H1 (cell line): Measurements from ENCODE around the gene SPHKAP. TPM values are rescaled to one million over a fixed set of nuclear protein-coding genes. Genes with fewer than 3 reads are reported as not detected.

Experiments
- CTCF ChIA-PET: fragments of 300-600 bp; sonication (Branson Sonifier 250); formaldehyde crosslinking; loops from one replicate; lab custom pipeline; 2021; ENCODE audit not compliant: partially characterized antibody; lab: Charles Lee
- POLR2A ChIA-PET: fragments of 300-600 bp; sonication (Branson Sonifier 250); formaldehyde crosslinking; loops from one replicate; lab custom pipeline; 2021; ENCODE audit warnings: inconsistent platforms; ENCODE audit not compliant: partially characterized antibody; lab: Charles Lee
- DNase-seq, 2 experiments: peaks; one replicate each; pipeline versions ENCODE4 v3.0.0 to v3.0.0-alpha.2; 2010 to 2022; ENCODE audit warnings: low spot score in 2 of 2, low read depth in 1 of 2, mixed read lengths in 1 of 2
- FAIRE-seq: peaks from 2 replicates; lab custom pipeline; 2011; peaks lifted over from hg19 to GRCh38; lab: Jason Lieb, UNC
- H2AFZ ChIP-seq: 2 replicates; pipeline ENCODE4 v1.8.1; 2012; ENCODE audit warnings: low read length, inconsistent platforms
- H2AK5ac ChIP-seq: 2 replicates; pipeline ENCODE4 v1.6.1; 2013; ENCODE audit warnings: low read depth, low read length
- H2BK120ac ChIP-seq: replicated peaks from 2 replicates; pipeline ENCODE3; 2013; ENCODE audit warnings: low read depth, low read length, inconsistent platforms
- H2BK12ac ChIP-seq: 2 replicates; pipeline ENCODE4 v1.6.1; 2013; ENCODE audit warnings: low read depth, low read length
- H2BK15ac ChIP-seq: 2 replicates; pipeline ENCODE4 v1.6.1; 2013; ENCODE audit warnings: low read length
- H2BK20ac ChIP-seq: 2 replicates; pipeline ENCODE4 v1.6.1; 2013; ENCODE audit warnings: low read length
- H2BK5ac ChIP-seq: 2 replicates; pipeline ENCODE4 v1.6.1; 2013; ENCODE audit warnings: low read depth, low read length
- H3K14ac ChIP-seq: 2 replicates; pipeline ENCODE4 v1.6.1; 2013; ENCODE audit warnings: inconsistent platforms; ENCODE audit not compliant: insufficient read length
- H3K18ac ChIP-seq: 2 replicates; pipeline ENCODE4 v1.6.1; 2013; ENCODE audit warnings: low read length; ENCODE audit errors: extremely low read depth
- H3K23ac ChIP-seq: 2 replicates; pipeline ENCODE4 v1.6.1; 2013; ENCODE audit warnings: inconsistent platforms; ENCODE audit not compliant: insufficient read length
- H3K23me2 ChIP-seq: 2 replicates; pipeline ENCODE4 v1.6.1; 2013; ENCODE audit warnings: low read depth, low read length
- H3K27ac ChIP-seq: 2 replicates; pipeline ENCODE4 v1.6.1; 2011; ENCODE audit warnings: low read depth, low read length, inconsistent platforms
- H3K27me3 ChIP-seq, 4 experiments: replicated peaks in 1 of 4; 1 replicate in 1 of 4; 2 replicates in 3 of 4; pipeline versions ENCODE4 v1.6.1 to v1.8.1; 2011 to 2013; ENCODE audit warnings: low read length in 3 of 4, mild to moderate bottlenecking in 3 of 4, inconsistent platforms in 2 of 4, mixed read lengths in 2 of 4, moderate library complexity in 1 of 4; ENCODE audit not compliant: control insufficient read depth in 3 of 4, insufficient read depth in 3 of 4; ENCODE audit errors: extremely low read depth in 1 of 4
- H3K36me3 ChIP-seq, 4 experiments: 2 replicates each; pipeline versions ENCODE4 v1.6.1 to v1.8.1; 2011 to 2013; ENCODE audit warnings: mild to moderate bottlenecking in 4 of 4, low read length in 3 of 4, moderate library complexity in 2 of 4, control low read depth in 1 of 4, inconsistent platforms in 1 of 4; ENCODE audit not compliant: insufficient read depth in 4 of 4, control insufficient read depth in 2 of 4
- H3K4ac ChIP-seq: replicated peaks from 2 replicates; pipeline ENCODE3; 2013; ENCODE audit warnings: low read length, low read depth, mixed read lengths, inconsistent platforms; ENCODE audit not compliant: insufficient read length
- H3K4me1 ChIP-seq, 4 experiments: replicated peaks in 1 of 4; 1 replicate in 1 of 4; 2 replicates in 3 of 4; pipeline versions ENCODE4 v1.6.1 to v1.8.1; 2011 to 2013; ENCODE audit warnings: low read length in 3 of 4, inconsistent platforms in 2 of 4, mixed read lengths in 1 of 4; ENCODE audit not compliant: insufficient read depth in 4 of 4, control insufficient read depth in 3 of 4
- H3K4me2 ChIP-seq, 2 experiments: 2 replicates each; pipeline versions ENCODE4 v1.6.1 to v1.8.1; 2011 to 2013; ENCODE audit warnings: low read depth in 2 of 2, low read length in 2 of 2, control low read depth in 1 of 2, inconsistent platforms in 1 of 2, mild to moderate bottlenecking in 1 of 2; ENCODE audit not compliant: insufficient read depth in 1 of 2
- H3K4me3 ChIP-seq, 4 experiments: fragments of 200-600, 300-600 bp in 1 of 4; sonication (generic), shearing (Covaris generic), sonication (Bioruptor Twin) in 1 of 4; 2 replicates each; pipeline versions ENCODE4 v1.5.1 to v1.8.1; 2011 to 2016; ENCODE audit warnings: low read length in 4 of 4, low read depth in 3 of 4, control low read depth in 2 of 4, inconsistent platforms in 2 of 4, mild to moderate bottlenecking in 2 of 4, mixed read lengths in 1 of 4, moderate library complexity in 1 of 4; ENCODE audit not compliant: insufficient read depth in 2 of 4; ENCODE audit errors: extremely low read depth in 1 of 4
- H3K56ac ChIP-seq: replicated peaks from 2 replicates; pipeline ENCODE3; 2013; ENCODE audit warnings: low read depth, mild to moderate bottlenecking, mixed read lengths, low read length, inconsistent platforms; ENCODE audit not compliant: insufficient read length
- H3K79me1 ChIP-seq: 2 replicates; pipeline ENCODE4 v1.6.1; 2013; ENCODE audit warnings: low read depth, low read length, control low read depth
- H3K79me2 ChIP-seq, 2 experiments: 2 replicates each; pipeline versions ENCODE4 v1.6.1 to v1.8.1; 2012 to 2013; ENCODE audit warnings: low read length in 2 of 2, mild to moderate bottlenecking in 2 of 2, inconsistent platforms in 1 of 2; ENCODE audit not compliant: insufficient read depth in 2 of 2, control insufficient read depth in 1 of 2
- H3K9ac ChIP-seq, 4 experiments: replicated peaks in 1 of 4; 1 replicate in 1 of 4; 2 replicates in 3 of 4; pipeline versions ENCODE4 v1.6.1 to v1.8.1; 2011 to 2013; ENCODE audit warnings: low read depth in 3 of 4, low read length in 3 of 4, control low read depth in 2 of 4, mild to moderate bottlenecking in 2 of 4, moderate library complexity in 2 of 4, inconsistent platforms in 1 of 4; ENCODE audit errors: extremely low read depth in 1 of 4
- H3K9me3 ChIP-seq, 2 experiments: 2 replicates each; pipeline versions ENCODE4 v1.6.1 to v1.8.1; 2012 to 2013; ENCODE audit warnings: mild to moderate bottlenecking in 2 of 2, moderate library complexity in 2 of 2, control low read depth in 1 of 2, inconsistent platforms in 1 of 2, low read depth in 1 of 2, low read length in 1 of 2, mixed read lengths in 1 of 2; ENCODE audit not compliant: insufficient read depth in 2 of 2
- H4K20me1 ChIP-seq, 2 experiments: replicated peaks in 1 of 2; 2 replicates each; pipeline versions ENCODE3 to v1.8.1; 2011 to 2013; ENCODE audit warnings: inconsistent platforms in 2 of 2, low read length in 2 of 2, mild to moderate bottlenecking in 1 of 2; ENCODE audit not compliant: insufficient read depth in 2 of 2, control insufficient read depth in 1 of 2
- H4K5ac ChIP-seq: 2 replicates; pipeline ENCODE4 v1.6.1; 2013; ENCODE audit warnings: low read length, low read depth, mixed read lengths, inconsistent platforms; ENCODE audit not compliant: insufficient read length
- H4K8ac ChIP-seq: 2 replicates; pipeline ENCODE4 v1.8.0; 2013; ENCODE audit warnings: mild to moderate bottlenecking, moderate library complexity, low read length, inconsistent platforms; ENCODE audit not compliant: insufficient read depth; ENCODE audit errors: extremely low read depth
- H4K91ac ChIP-seq: replicated peaks from 2 replicates; pipeline ENCODE3; 2013; ENCODE audit warnings: low read length, mixed read lengths, inconsistent platforms; ENCODE audit not compliant: insufficient read length
- CBX8 ChIP-seq: fragments of 300-800, 300-1000 bp; sonication (generic); IDR thresholded peaks from 2 replicates; pipeline ENCODE4 v1.7.1; 2016; ENCODE audit warnings: low read depth, low read length, borderline replicate concordance
- CEBPB ChIP-seq: IDR thresholded peaks from 2 replicates; pipeline ENCODE4 v1.6.1; 2012; ENCODE audit warnings: low read depth, low read length
- CREB1 ChIP-seq: IDR thresholded peaks from 2 replicates; pipeline ENCODE4 v1.6.1; 2012; ENCODE audit warnings: inconsistent platforms
- KDM1A ChIP-seq: fragments of 200-600, 300-600 bp; sonication (generic); IDR thresholded peaks from 2 replicates; pipeline ENCODE4 v1.7.1; 2016; ENCODE audit warnings: mild to moderate bottlenecking, low read length, borderline replicate concordance
- KDM4A ChIP-seq: IDR thresholded peaks from one replicate; pipeline ENCODE4 v1.7.1; 2012; ENCODE audit warnings: low read depth, mild to moderate bottlenecking, moderate library complexity, low read length, inconsistent platforms; ENCODE audit not compliant: severe bottlenecking
- RFX5 ChIP-seq: IDR thresholded peaks from 2 replicates; pipeline ENCODE4 v1.6.1; 2011; ENCODE audit warnings: low read depth, low read length, improper control_type of control experiment, borderline replicate concordance
- SP1 ChIP-seq: IDR thresholded peaks from 2 replicates; pipeline ENCODE4 v1.6.1; 2011; ENCODE audit warnings: low read depth, low read length
- TAF1 ChIP-seq: IDR thresholded peaks from 2 replicates; pipeline ENCODE4 v1.6.1; 2011; ENCODE audit warnings: mild to moderate bottlenecking, low read depth, low read length
- WGBS, 2 experiments: shearing (Covaris generic) in 1 of 2; methylation state at CpG; one replicate each; pipeline versions ENCODE4 v1.1.6 to v1.1.7; 2013 to 2015; ENCODE audit warnings: low lambda C conversion rate in 2 of 2, mixed read lengths in 2 of 2, inconsistent platforms in 1 of 2, low coverage in 1 of 2, missing lambda C conversion rate in 1 of 2; ENCODE audit not compliant: insufficient replicate concordance in 2 of 2, insufficient coverage in 1 of 2, insufficient read length in 1 of 2; ENCODE audit errors: extremely low coverage in 1 of 2, missing lambda C conversion rate in 1 of 2; 5-methylcytosine and 5-hydroxymethylcytosine counted together
- polyA plus RNA-seq, 7 experiments: library from polyadenylated mRNA; depleted of rRNA in 3 of 7; stranded (reverse) in 5 of 7; unstranded in 2 of 7; fragments of >200 nt in 5 of 7; fragments of 200-250 nt in 2 of 7; gene quantifications; 1 replicate in 5 of 7; 2 replicates in 1 of 7; 4 replicates in 1 of 7; pipeline versions ENCODE4 v1.2.1 to v1.2.3, GENCODE V29; 2011 to 2013; ENCODE audit warnings: missing spikeins in 2 of 7, mixed read lengths in 2 of 7
- total RNA-seq: library from RNA; stranded (reverse); fragmentation: NEBNext Ultra II Directional; extraction: Animal tissue kit (Norgen Biotek cat#: 25700); gene quantifications from 2 replicates; pipeline ENCODE4 v1.2.1, GENCODE V29; 2021
- TF ChIP-seq, protein P1 (sequence below): IDR thresholded peaks from 2 replicates; pipeline ENCODE4 v1.6.1; 2012; ENCODE audit warnings: inconsistent platforms
- TF ChIP-seq, protein P2 (sequence below), 3 experiments: IDR thresholded peaks; 1 replicate in 2 of 3; 2 replicates in 1 of 3; pipeline versions ENCODE4 v1.5.1 to v1.6.1; 2011; ENCODE audit warnings: low read length in 3 of 3, mild to moderate bottlenecking in 3 of 3, inconsistent platforms in 2 of 3, low read depth in 1 of 3, moderate library complexity in 1 of 3; ENCODE audit not compliant: insufficient read depth in 1 of 3; ENCODE audit errors: control extremely low read depth in 1 of 3
- TF ChIP-seq, protein P3 (sequence below): IDR thresholded peaks from 2 replicates; pipeline ENCODE4 v1.6.1; 2011; ENCODE audit warnings: low read length, improper control_type of control experiment

The SPHKAP gene
- total and polyA plus RNA-seq, 2 of the 8 experiments (the other 6 are each of a cell fraction or from before 2014, with no cell fraction given) = 0.02 TPM; not detected in 1

DNA sequence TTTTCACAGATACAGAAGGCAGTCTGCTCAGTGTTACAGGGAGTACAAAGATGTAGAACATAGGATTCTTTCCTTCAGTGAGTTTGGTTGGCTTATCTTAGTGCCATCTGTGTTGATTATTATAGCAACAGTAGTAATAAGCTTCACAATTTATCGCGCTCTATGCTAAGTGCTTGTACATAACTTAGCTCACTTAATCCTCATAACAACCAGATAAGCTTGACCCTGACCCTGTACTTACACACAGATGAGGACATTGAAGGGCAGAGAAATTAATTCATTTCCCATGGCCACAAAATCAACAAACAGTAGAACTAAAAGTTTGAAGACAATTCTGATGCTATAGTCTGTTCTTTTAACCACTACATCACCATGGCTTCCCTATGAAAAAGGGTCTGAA lies 121.8 kb downstream of the SPHKAP start:
- no peak overlapping the region for H2BK20ac ChIP-seq
- no peak overlapping the region for H2BK120ac ChIP-seq
- no peaks in the 10 kb centered on the region for H3K23me2 ChIP-seq
- H4K20me1 ChIP-seq = no peaks in the 10 kb centered on the region
- H3K4me2 ChIP-seq = no peak overlapping the region
- no peaks in the 10 kb centered on the region for H3K9me3 ChIP-seq
- no peak overlapping the region for H4K5ac ChIP-seq
- no peaks in the 10 kb centered on the region for H3K27me3 ChIP-seq
- no peaks in the 10 kb centered on the region for H3K36me3 ChIP-seq
- H4K8ac ChIP-seq = no peak overlapping the region
- no peak overlapping the region for H4K91ac ChIP-seq
- no peak for FAIRE-seq
- H2BK12ac ChIP-seq = no peak overlapping the region
- no peak for DNase-seq
- ChIA-PET POLR2A (no interaction called here), CTCF (no interaction called here)
- no peak overlapping the region for H3K27ac ChIP-seq
- H3K79me1 ChIP-seq = no peaks in the 10 kb centered on the region
- no peak overlapping the region for H2AFZ ChIP-seq
- H3K23ac ChIP-seq = no peak overlapping the region
- H3K18ac ChIP-seq = no peak overlapping the region
- H3K4ac ChIP-seq = no peak overlapping the region
- no peak overlapping the region for H3K4me3 ChIP-seq
- no peak overlapping the region for H3K14ac ChIP-seq
- no peak overlapping the region for H3K9ac ChIP-seq
- no peaks in the 10 kb centered on the region for H3K79me2 ChIP-seq
- no peak overlapping the region for H2AK5ac ChIP-seq
- no peak overlapping the region for H2BK15ac ChIP-seq
- H2BK5ac ChIP-seq = no peak overlapping the region
- no peaks in the 10 kb centered on the region for H3K4me1 ChIP-seq
- 93% methylated on average over 2 of the region's 2 CpGs; no CpG with 5 or more reads in 1 of the 2 experiments for WGBS, 2 experiments
- no peak overlapping the region for H3K56ac ChIP-seq
- TF ChIP-seq, protein P1, sequence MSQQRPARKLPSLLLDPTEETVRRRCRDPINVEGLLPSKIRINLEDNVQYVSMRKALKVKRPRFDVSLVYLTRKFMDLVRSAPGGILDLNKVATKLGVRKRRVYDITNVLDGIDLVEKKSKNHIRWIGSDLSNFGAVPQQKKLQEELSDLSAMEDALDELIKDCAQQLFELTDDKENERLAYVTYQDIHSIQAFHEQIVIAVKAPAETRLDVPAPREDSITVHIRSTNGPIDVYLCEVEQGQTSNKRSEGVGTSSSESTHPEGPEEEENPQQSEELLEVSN = no peak
- TF ChIP-seq KDM4A (no peak), KDM1A (no peak), CREB1 (no peak), RFX5 (no peak), CEBPB (no peak), CBX8 (no peak), TAF1 (no peak), SP1 (no peak)
- TF ChIP-seq, protein P2, sequence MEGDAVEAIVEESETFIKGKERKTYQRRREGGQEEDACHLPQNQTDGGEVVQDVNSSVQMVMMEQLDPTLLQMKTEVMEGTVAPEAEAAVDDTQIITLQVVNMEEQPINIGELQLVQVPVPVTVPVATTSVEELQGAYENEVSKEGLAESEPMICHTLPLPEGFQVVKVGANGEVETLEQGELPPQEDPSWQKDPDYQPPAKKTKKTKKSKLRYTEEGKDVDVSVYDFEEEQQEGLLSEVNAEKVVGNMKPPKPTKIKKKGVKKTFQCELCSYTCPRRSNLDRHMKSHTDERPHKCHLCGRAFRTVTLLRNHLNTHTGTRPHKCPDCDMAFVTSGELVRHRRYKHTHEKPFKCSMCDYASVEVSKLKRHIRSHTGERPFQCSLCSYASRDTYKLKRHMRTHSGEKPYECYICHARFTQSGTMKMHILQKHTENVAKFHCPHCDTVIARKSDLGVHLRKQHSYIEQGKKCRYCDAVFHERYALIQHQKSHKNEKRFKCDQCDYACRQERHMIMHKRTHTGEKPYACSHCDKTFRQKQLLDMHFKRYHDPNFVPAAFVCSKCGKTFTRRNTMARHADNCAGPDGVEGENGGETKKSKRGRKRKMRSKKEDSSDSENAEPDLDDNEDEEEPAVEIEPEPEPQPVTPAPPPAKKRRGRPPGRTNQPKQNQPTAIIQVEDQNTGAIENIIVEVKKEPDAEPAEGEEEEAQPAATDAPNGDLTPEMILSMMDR (IDR thresholded peaks at IDR 0.05; ENCODE audit: control extremely low read depth in 1 of 3, insufficient read depth in 1 of 3, low read depth in 1 of 3, low read length in 3 of 3) = no peak
- TF ChIP-seq, protein P3, sequence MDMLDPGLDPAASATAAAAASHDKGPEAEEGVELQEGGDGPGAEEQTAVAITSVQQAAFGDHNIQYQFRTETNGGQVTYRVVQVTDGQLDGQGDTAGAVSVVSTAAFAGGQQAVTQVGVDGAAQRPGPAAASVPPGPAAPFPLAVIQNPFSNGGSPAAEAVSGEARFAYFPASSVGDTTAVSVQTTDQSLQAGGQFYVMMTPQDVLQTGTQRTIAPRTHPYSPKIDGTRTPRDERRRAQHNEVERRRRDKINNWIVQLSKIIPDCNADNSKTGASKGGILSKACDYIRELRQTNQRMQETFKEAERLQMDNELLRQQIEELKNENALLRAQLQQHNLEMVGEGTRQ = no peak
